ENCODE results near the gene IGFBP1. TPM values are rescaled to one million over a fixed set of nuclear protein-coding genes. Genes with fewer than 3 reads are reported as not detected.
A peak's percentile ranks its signal among the peaks of the same experiment; 100 is the strongest.

IGFBP1 gene
- total and polyA plus RNA-seq, 2 experiments from 2014 or later: not detected

- Histone ChIP-seq H3K27ac (ENCODE audit: low read depth) (no peak overlapping the region), H3K4me3 (peak overlapping the region; percentile 60), H3K4me2 (peak overlapping the region; percentile 83), H3K9me2 (ENCODE audit: insufficient read depth) (no peaks in the 10 kb centered on the region), H3K27me3 (ENCODE audit: insufficient read depth) (peaks cover 49% of the 10 kb centered on the region), H3K79me2 (replicated peaks; ENCODE audit: insufficient read depth) (no peaks in the 10 kb centered on the region), H3F3A (replicated peaks; ENCODE audit: low read depth) (no peaks in the 10 kb centered on the region), H2AFZ (peak overlapping the region; percentile 95), H4K20me1 (replicated peaks; ENCODE audit: insufficient read depth) (no peaks in the 10 kb centered on the region; the same call in 1 of the 2 replicates), H3K4me1 (ENCODE audit: insufficient read depth) (peaks cover 17% of the 10 kb centered on the region), H3K36me3 (ENCODE audit: insufficient read depth) (no peaks in the 10 kb centered on the region)
- DNase-seq (ENCODE audit: low spot score): peak; percentile 36
- Mint-ChIP-seq H3K27me3 (ENCODE audit: insufficient read depth, low read depth, poor library complexity) (peaks cover 45% of the 10 kb centered on the region), H3K27ac (no peak overlapping the region), H3K4me1 (peaks cover 16% of the 10 kb centered on the region), H3K4me3 (peak overlapping the region; percentile 73), H3K36me3 (ENCODE audit: low read depth) (no peaks in the 10 kb centered on the region), H3K9me3 (no peaks in the 10 kb centered on the region; the same call in 2 of the 3 replicates)
- TF ChIP-seq POLR2AphosphoS5 (IDR thresholded peaks at IDR 0.05; ENCODE audit: low read depth) (no peak), ETS1 (IDR thresholded peaks at IDR 0.05) (no peak), NANOG (IDR thresholded peaks at IDR 0.05; ENCODE audit: borderline replicate concordance) (no peak), STAT1 (IDR thresholded peaks at IDR 0.05; ENCODE audit: unreplicated experiment) (no peak), EZH2 (IDR thresholded peaks at IDR 0.05; ENCODE audit: low read depth, unreplicated experiment) (peak; percentile 0), CTCF (conservative IDR thresholded peaks at IDR 0.05; ENCODE audit: low read depth in 2 of 2) (no peak), REST (IDR thresholded peaks at IDR 0.05; ENCODE audit: unreplicated experiment) (no peak), EZH2phosphoT487 (IDR thresholded peaks at IDR 0.05; ENCODE audit: unreplicated experiment) (no peak)
- TF ChIP-seq, protein P1, sequence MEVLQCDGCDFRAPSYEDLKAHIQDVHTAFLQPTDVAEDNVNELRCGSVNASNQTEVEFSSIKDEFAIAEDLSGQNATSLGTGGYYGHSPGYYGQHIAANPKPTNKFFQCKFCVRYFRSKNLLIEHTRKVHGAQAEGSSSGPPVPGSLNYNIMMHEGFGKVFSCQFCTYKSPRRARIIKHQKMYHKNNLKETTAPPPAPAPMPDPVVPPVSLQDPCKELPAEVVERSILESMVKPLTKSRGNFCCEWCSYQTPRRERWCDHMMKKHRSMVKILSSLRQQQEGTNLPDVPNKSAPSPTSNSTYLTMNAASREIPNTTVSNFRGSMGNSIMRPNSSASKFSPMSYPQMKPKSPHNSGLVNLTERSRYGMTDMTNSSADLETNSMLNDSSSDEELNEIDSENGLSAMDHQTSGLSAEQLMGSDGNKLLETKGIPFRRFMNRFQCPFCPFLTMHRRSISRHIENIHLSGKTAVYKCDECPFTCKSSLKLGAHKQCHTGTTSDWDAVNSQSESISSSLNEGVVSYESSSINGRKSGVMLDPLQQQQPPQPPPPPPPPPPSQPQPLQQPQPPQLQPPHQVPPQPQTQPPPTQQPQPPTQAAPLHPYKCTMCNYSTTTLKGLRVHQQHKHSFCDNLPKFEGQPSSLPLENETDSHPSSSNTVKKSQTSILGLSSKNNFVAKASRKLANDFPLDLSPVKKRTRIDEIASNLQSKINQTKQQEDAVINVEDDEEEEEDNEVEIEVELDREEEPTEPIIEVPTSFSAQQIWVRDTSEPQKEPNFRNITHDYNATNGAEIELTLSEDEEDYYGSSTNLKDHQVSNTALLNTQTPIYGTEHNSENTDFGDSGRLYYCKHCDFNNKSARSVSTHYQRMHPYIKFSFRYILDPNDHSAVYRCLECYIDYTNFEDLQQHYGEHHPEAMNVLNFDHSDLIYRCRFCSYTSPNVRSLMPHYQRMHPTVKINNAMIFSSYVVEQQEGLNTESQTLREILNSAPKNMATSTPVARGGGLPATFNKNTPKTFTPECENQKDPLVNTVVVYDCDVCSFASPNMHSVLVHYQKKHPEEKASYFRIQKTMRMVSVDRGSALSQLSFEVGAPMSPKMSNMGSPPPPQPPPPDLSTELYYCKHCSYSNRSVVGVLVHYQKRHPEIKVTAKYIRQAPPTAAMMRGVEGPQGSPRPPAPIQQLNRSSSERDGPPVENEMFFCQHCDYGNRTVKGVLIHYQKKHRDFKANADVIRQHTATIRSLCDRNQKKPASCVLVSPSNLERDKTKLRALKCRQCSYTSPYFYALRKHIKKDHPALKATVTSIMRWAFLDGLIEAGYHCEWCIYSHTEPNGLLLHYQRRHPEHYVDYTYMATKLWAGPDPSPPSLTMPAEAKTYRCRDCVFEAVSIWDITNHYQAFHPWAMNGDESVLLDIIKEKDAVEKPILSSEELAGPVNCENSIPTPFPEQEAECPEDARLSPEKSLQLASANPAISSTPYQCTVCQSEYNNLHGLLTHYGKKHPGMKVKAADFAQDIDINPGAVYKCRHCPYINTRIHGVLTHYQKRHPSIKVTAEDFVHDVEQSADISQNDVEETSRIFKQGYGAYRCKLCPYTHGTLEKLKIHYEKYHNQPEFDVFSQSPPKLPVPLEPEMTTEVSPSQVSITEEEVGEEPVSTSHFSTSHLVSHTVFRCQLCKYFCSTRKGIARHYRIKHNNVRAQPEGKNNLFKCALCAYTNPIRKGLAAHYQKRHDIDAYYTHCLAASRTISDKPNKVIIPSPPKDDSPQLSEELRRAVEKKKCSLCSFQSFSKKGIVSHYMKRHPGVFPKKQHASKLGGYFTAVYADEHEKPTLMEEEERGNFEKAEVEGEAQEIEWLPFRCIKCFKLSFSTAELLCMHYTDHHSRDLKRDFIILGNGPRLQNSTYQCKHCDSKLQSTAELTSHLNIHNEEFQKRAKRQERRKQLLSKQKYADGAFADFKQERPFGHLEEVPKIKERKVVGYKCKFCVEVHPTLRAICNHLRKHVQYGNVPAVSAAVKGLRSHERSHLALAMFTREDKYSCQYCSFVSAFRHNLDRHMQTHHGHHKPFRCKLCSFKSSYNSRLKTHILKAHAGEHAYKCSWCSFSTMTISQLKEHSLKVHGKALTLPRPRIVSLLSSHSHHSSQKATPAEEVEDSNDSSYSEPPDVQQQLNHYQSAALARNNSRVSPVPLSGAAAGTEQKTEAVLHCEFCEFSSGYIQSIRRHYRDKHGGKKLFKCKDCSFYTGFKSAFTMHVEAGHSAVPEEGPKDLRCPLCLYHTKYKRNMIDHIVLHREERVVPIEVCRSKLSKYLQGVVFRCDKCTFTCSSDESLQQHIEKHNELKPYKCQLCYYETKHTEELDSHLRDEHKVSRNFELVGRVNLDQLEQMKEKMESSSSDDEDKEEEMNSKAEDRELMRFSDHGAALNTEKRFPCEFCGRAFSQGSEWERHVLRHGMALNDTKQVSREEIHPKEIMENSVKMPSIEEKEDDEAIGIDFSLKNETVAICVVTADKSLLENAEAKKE (CRISPR knock-in tag; IDR thresholded peaks at IDR 0.05): no peak
- ATAC-seq: no peak
Measured at GRCh38 chr7:45889367-45890067, 1.2 kb downstream of the IGFBP1 start.
